HepG2 (cell line): Measurements from ENCODE around the gene ZKSCAN8. TPM values are rescaled to one million over a fixed set of nuclear protein-coding genes. Genes with fewer than 3 reads are reported as not detected.

Source experiments
- AHR ChIP-seq: IDR thresholded peaks from 2 replicates; pipeline ENCODE4 v1.6.1; 2018; ENCODE audit warnings: missing genetic modification reagents, missing compliant biosample characterization
- ATAD3A ChIP-seq: sonication (generic); formaldehyde crosslinking; IDR thresholded peaks from 2 replicates; pipeline ENCODE4 v1.4.0; 2020; ENCODE audit warnings: missing genetic modification reagents
- EHMT2 ChIP-seq: fragments of 200-600 bp; sonication (generic); IDR thresholded peaks from 2 replicates; pipeline ENCODE4 v1.7.0; 2017; ENCODE audit warnings: antibody characterized with exemption, low read depth, low read length, borderline replicate concordance
- TEAD3 ChIP-seq: optimal IDR thresholded peaks from 2 replicates; pipeline ENCODE3; 2016; ENCODE audit warnings: borderline replicate concordance
- TOE1 ChIP-seq: sonication (generic); formaldehyde crosslinking; IDR thresholded peaks from 2 replicates; pipeline ENCODE4 v1.4.0; 2020; ENCODE audit warnings: mild to moderate bottlenecking, missing genetic modification reagents
- TP53 ChIP-seq: sonication (generic); formaldehyde crosslinking; conservative IDR thresholded peaks from 2 replicates; pipeline ENCODE4 v1.4.0; 2020; ENCODE audit warnings: missing genetic modification reagents
- ZBTB37 ChIP-seq: sonication (generic); formaldehyde crosslinking; IDR thresholded peaks from 2 replicates; pipeline ENCODE4 v1.4.0; 2020; ENCODE audit warnings: mild to moderate bottlenecking, missing genetic modification reagents
- ZNF264 ChIP-seq: sonication (generic); formaldehyde crosslinking; IDR thresholded peaks from 2 replicates; pipeline ENCODE4 v1.4.0; 2020; ENCODE audit warnings: missing genetic modification reagents
- ZNF30 ChIP-seq: sonication (generic); formaldehyde crosslinking; IDR thresholded peaks from 2 replicates; pipeline ENCODE4 v1.5.0; 2020; ENCODE audit warnings: mild to moderate bottlenecking, missing genetic modification reagents
- ZNF513 ChIP-seq: sonication (generic); formaldehyde crosslinking; conservative IDR thresholded peaks from 2 replicates; pipeline ENCODE4 v1.5.0; 2020; ENCODE audit warnings: missing genetic modification reagents
- ZNF546 ChIP-seq: sonication (generic); formaldehyde crosslinking; conservative IDR thresholded peaks from 2 replicates; pipeline ENCODE4 v1.8.1; 2023; ENCODE audit warnings: mild to moderate bottlenecking, missing genetic modification reagents
- ZNF569 ChIP-seq: sonication (generic); formaldehyde crosslinking; IDR thresholded peaks from 2 replicates; pipeline ENCODE4 v1.5.0; 2020; ENCODE audit warnings: mild to moderate bottlenecking, missing genetic modification reagents, moderate library complexity, borderline replicate concordance
- ZNF773 ChIP-seq: sonication (generic); formaldehyde crosslinking; IDR thresholded peaks from 2 replicates; pipeline ENCODE4 v1.4.0; 2020; ENCODE audit warnings: missing genetic modification reagents, borderline replicate concordance
- polyA plus RNA-seq, 8 experiments: library from polyadenylated mRNA; depleted of rRNA in 3 of 8; stranded (reverse) in 7 of 8; unstranded in 1 of 8; fragments of >200 nt; fragmentation: Illumina TruSeq in 4 of 8; extraction: Trizol in 4 of 8; gene quantifications; 2 replicates each; pipeline versions ENCODE4 v1.2.1 to v1.2.3, GENCODE V29; 2011 to 2016; ENCODE audit warnings: low read depth in 4 of 8, missing spikeins in 1 of 8, mixed read lengths in 1 of 8; ENCODE audit not compliant: insufficient read depth in 1 of 8
- total RNA-seq, 5 experiments: library from RNA; depleted of rRNA; stranded (reverse); fragments of >200 nt; fragmentation: Illumina TruSeq; extraction: Trizol; gene quantifications; 2 replicates each; pipeline ENCODE4 v1.2.3, GENCODE V29; 2016; ENCODE audit warnings: low read depth in 1 of 5
- TF ChIP-seq, protein P1 (sequence below): sonication (generic); formaldehyde crosslinking; IDR thresholded peaks from one replicate; pipeline ENCODE4 v1.5.1; 2020; ENCODE audit warnings: mild to moderate bottlenecking, missing genetic modification reagents; ENCODE audit errors: not compliant biosample characterization
- TF ChIP-seq, protein P2 (sequence below): sonication (generic); formaldehyde crosslinking; IDR thresholded peaks from 2 replicates; pipeline ENCODE4 v1.8.1; 2023; ENCODE audit warnings: mild to moderate bottlenecking, missing genetic modification reagents
- TF ChIP-seq, protein P3 (sequence below): sonication (generic); formaldehyde crosslinking; IDR thresholded peaks from 2 replicates; pipeline ENCODE4 v1.5.0; 2020; ENCODE audit warnings: missing genetic modification reagents

ZKSCAN8 gene
- total and polyA plus RNA-seq, 2 of the 13 experiments (the other 11 are each of a cell fraction or from before 2014, with no cell fraction given) = 12.4 to 20.9 TPM

- TF ChIP-seq, protein P1, sequence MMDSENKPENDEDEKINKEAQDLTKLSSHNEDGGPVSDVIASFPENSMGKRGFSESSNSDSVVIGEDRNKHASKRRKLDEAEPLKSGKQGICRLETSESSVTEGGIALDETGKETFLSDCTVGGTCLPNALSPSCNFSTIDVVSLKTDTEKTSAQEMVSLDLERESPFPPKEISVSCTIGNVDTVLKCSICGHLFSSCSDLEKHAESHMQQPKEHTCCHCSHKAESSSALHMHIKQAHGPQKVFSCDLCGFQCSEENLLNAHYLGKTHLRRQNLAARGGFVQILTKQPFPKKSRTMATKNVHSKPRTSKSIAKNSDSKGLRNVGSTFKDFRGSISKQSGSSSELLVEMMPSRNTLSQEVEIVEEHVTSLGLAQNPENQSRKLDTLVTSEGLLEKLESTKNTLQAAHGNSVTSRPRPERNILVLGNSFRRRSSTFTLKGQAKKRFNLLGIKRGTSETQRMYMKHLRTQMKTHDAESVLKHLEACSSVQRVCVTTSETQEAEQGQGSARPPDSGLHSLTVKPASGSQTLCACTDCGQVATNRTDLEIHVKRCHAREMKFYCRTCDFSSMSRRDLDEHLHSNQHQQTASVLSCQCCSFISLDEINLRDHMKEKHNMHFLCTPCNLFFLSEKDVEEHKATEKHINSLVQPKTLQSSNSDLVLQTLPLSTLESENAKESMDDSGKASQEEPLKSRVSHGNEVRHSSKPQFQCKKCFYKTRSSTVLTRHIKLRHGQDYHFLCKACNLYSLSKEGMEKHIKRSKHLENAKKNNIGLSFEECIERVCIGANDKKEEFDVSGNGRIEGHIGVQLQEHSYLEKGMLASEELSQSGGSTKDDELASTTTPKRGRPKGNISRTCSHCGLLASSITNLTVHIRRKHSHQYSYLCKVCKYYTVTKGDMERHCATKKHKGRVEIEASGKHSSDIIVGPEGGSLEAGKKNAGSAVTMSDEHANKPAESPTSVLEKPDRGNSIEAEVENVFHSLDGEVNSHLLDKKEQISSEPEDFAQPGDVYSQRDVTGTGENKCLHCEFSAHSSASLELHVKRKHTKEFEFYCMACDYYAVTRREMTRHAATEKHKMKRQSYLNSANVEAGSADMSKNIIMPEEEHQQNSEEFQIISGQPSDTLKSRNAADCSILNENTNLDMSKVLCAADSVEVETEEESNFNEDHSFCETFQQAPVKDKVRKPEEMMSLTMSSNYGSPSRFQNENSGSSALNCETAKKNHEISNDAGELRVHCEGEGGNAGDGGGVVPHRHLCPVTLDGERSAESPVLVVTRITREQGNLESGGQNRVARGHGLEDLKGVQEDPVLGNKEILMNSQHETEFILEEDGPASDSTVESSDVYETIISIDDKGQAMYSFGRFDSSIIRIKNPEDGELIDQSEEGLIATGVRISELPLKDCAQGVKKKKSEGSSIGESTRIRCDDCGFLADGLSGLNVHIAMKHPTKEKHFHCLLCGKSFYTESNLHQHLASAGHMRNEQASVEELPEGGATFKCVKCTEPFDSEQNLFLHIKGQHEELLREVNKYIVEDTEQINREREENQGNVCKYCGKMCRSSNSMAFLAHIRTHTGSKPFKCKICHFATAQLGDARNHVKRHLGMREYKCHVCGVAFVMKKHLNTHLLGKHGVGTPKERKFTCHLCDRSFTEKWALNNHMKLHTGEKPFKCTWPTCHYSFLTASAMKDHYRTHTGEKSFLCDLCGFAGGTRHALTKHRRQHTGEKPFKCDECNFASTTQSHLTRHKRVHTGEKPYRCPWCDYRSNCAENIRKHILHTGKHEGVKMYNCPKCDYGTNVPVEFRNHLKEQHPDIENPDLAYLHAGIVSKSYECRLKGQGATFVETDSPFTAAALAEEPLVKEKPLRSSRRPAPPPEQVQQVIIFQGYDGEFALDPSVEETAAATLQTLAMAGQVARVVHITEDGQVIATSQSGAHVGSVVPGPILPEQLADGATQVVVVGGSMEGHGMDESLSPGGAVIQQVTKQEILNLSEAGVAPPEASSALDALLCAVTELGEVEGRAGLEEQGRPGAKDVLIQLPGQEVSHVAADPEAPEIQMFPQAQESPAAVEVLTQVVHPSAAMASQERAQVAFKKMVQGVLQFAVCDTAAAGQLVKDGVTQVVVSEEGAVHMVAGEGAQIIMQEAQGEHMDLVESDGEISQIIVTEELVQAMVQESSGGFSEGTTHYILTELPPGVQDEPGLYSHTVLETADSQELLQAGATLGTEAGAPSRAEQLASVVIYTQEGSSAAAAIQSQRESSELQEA = peak; percentile 73
- TF ChIP-seq AHR = peak; percentile 93
- no peak for TF ChIP-seq ZNF30 (CRISPR knock-in tag)
- peak; percentile 77; the same call in 1 of the 2 replicates for TF ChIP-seq TOE1 (CRISPR knock-in tag)
- TF ChIP-seq ZNF513 (CRISPR knock-in tag) = no peak
- TF ChIP-seq ZNF569 (CRISPR knock-in tag) = no peak
- peak; percentile 50; the same call in 1 of the 2 replicates for TF ChIP-seq EHMT2
- TF ChIP-seq ZNF773 = peak; percentile 75; the same call in 1 of the 2 replicates
- TF ChIP-seq TEAD3 (CRISPR knock-in tag) = peak; percentile 69
- no peak for TF ChIP-seq ZBTB37 (CRISPR knock-in tag)
- TF ChIP-seq, protein P2, sequence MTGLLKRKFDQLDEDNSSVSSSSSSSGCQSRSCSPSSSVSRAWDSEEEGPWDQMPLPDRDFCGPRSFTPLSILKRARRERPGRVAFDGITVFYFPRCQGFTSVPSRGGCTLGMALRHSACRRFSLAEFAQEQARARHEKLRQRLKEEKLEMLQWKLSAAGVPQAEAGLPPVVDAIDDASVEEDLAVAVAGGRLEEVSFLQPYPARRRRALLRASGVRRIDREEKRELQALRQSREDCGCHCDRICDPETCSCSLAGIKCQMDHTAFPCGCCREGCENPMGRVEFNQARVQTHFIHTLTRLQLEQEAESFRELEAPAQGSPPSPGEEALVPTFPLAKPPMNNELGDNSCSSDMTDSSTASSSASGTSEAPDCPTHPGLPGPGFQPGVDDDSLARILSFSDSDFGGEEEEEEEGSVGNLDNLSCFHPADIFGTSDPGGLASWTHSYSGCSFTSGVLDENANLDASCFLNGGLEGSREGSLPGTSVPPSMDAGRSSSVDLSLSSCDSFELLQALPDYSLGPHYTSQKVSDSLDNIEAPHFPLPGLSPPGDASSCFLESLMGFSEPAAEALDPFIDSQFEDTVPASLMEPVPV = no peak
- peak; percentile 82 for TF ChIP-seq ZNF264 (CRISPR knock-in tag)
- no peak for TF ChIP-seq ZNF546 (CRISPR knock-in tag)
- TF ChIP-seq TP53 = peak; percentile 61; the same call in 1 of the 2 replicates
- TF ChIP-seq, protein P3, sequence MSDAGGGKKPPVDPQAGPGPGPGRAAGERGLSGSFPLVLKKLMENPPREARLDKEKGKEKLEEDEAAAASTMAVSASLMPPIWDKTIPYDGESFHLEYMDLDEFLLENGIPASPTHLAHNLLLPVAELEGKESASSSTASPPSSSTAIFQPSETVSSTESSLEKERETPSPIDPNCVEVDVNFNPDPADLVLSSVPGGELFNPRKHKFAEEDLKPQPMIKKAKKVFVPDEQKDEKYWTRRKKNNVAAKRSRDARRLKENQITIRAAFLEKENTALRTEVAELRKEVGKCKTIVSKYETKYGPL (CRISPR knock-in tag) = no peak
- no peak for TF ChIP-seq ATAD3A (CRISPR knock-in tag)
Observed at GRCh38 chr6:28124350-28124970, 17.2 kb upstream of the ZKSCAN8 start, which contains the start of gene ZSCAN16 (continued).
